Cardiac septum (tissue), 1 donor: Measurements from ENCODE around the gene CDK12. TPM values are rescaled to one million over a fixed set of nuclear protein-coding genes. Genes with fewer than 3 reads are reported as not detected.

Experiments
- DNase-seq: peaks from one replicate; pipeline ENCODE4 v3.0.0-alpha.2; 2020; ENCODE audit warnings: low spot score
- intact Hi-C: fragments of 100-400 bp; cut with DNase I; formaldehyde crosslinking; loops from one replicate; pipeline ENCODE4 v1.14.0; 2022
- total RNA-seq: library from RNA; stranded (reverse); fragmentation: NEBNext Ultra II Directional; extraction: Animal tissue kit (Norgen Biotek cat#: 25700); gene quantifications from one replicate; pipeline ENCODE4 v1.2.1, GENCODE V29; 2021
- donor health status: DM: no; HTN: no; CAD: no.

Gene CDK12
- total RNA-seq, 1 donor from 2014 or later, result 29.1 TPM

DNA sequence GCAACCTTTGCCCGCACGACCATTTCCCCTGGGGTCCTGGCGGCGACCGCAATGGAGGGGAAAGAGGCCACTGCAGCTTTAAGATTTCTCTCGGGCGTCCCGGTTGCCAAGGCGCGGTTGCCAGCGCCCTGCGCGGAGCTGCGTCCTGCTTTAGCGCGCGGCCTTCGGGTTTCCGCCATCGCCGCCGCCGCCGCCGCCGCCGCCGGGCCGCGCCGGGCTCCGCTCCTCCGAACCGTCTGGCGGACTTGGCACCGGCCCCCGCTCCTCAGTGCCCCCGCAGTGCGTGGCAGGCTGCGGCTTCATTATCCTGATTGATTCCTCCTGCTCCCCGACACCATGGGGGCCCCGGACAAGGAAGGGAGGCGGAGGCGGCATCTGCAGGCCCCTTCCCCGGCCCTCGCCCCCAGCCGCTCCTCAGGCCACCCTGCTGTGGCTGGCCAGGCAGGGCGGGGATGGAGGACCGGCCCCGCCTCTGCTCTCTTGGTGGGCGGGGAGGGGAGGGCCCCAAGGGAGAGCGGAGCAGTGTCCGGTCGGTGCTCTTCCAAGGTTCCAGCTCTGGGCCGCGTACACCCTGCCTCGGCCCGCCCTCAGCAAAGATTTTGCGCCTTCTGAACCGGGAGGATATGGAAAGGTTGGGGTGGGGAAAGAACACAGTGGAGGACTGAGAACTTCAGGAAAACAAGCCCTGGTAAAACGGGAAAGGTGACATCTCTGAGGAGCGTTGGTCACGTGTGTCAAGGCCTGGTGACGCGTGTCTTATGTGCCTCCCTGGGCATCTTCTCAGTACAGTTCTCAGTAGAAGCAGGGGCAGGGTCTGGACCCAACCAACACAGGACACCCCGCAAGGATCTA lies 112.4 kb downstream of the CDK12 start:
- intact Hi-C loops, result loop anchor here (5.0 kb wide), 1 partner anchor 44 kb away; no protein-coding TSS in a partner anchor
- DNase-seq, result peak; percentile 80

DNA sequence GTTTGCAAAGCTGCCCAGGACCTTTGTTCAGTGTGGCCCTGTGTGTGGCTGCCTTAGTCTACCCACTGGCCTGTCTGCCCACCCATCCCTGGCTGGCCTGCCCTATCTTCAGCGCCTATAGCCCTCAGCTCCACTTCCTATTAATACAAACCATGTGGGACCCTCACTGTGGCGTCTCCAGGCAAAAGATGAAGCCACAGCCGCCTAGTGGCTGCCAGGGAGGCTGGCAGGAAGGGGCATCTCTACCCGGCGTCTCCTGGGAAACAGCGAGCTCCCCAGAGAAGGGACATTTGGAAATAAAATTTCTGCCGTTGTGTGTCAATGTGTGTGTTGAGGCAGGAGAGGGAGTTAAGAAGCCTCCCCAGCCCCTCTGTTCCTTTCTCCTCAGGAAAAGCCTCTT lies 114.9 kb downstream of the CDK12 start:
- intact Hi-C loops, result no loop called here

DNA sequence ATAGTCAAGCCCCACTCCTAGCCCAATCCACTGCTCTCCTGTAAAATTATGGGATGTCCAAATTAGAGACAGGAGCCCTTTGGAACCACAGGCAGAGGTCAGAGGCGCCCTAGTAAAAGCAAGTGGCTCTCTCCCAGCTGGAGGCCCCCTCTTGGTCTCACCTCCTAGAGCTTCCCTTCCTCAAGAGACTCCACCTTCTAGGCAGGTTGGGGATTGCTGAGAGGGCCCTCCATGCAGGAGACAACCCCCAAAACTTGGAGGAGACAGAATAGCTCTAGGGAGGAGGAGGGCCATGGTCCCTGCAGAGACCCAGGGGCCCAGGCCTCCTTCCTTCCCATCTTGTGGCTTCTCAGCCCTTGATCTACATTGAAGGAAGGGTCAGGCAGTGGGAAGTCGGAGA lies 117.0 kb downstream of the CDK12 start:
- intact Hi-C loops, result no loop called here

More for the DNA sequence above, 114.9 kb downstream of the CDK12 start:
- no peak for DNase-seq

GRCh38 chr17:39579318-39580081 lies 118.2 kb downstream of the CDK12 start:
- intact Hi-C loops, result no loop called here
- peak; percentile 87 for DNase-seq

More for the DNA sequence above, 117.0 kb downstream of the CDK12 start:
- DNase-seq, result no peak

GRCh38 chr17:39580082-39580468 lies 118.8 kb downstream of the CDK12 start:
- intact Hi-C loops, result no loop called here
- DNase-seq, result no peak

DNA sequence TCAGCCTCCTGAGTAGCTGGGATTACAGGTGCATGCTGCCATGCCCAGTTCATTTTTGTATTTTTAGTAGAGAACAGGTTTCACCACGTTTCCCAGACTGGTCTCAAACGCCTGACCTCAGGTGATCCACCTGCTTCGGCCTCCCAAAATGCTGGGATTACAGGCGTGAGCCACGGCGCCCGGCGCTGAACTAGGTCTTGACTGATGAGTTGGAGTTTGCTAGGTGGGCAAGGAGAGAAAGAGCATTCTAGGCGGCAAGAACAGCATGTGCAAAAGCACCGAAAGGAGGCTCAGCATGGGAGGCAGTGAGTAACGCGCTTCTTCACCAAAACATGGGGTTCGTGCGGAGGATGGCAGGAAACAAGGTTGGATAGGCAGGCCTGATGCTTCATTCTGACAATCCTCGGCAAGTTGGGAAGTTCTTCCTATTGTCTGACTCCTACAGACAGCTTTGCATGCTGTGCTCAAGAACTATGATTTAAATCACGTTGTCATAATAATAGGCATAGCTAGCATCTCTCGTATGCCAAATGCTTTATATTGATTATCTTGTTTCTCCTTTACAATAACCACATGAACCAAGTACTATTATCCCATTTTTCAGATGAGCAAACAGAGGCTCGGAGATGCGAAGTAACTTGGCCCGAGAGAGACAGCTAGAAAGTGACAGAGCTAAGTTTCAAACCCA lies 119.9 kb downstream of the CDK12 start:
- intact Hi-C loops, result no loop called here
- DNase-seq, result no peak

GRCh38 chr17:39581759-39582085 lies 120.4 kb downstream of the CDK12 start:
- intact Hi-C loops, result no loop called here
- no peak for DNase-seq

DNA sequence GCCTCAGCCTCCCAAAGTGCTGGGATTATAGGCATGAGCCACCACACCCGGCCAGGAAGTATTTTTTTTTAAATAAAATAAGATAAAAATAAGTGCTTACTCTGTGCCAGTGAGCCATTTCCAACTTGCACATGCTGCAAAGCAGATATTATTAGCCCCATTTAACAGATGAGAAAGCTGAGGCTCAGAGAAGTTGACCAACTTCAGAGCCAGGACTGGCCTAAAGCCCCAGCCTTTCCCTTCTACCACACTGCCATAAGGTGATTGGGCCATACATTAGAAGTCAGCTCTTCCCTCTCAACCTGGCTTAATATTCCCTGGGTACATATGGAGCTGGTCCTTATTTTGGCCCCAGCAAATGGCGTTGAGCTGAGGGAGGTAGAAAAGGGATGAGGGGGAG lies 121.4 kb downstream of the CDK12 start:
- DNase-seq, result no peak
- intact Hi-C loops, result no loop called here

Other genes starting within 250 kb of the CDK12 start
- gene STAC2, start 235.5 kb upstream of the CDK12 start, total RNA-seq, result 0.67 TPM
- gene FBXL20, start 59.9 kb upstream of the CDK12 start, total RNA-seq, result 11.0 TPM
- gene MED1, start 10.2 kb upstream of the CDK12 start, total RNA-seq, result 24.2 TPM
- 0.08 TPM for gene NEUROD2, start 146.4 kb downstream of the CDK12 start, total RNA-seq
- gene PPP1R1B, start 165.5 kb downstream of the CDK12 start, total RNA-seq, result 1.2 TPM
- gene STARD3, start 175.7 kb downstream of the CDK12 start, total RNA-seq, result 21.9 TPM
- gene TCAP, start 203.9 kb downstream of the CDK12 start, total RNA-seq, result 4,725 TPM
- 10.9 TPM for gene PNMT, start 207.0 kb downstream of the CDK12 start, total RNA-seq
- 15.3 TPM for gene PGAP3, start 226.6 kb downstream of the CDK12 start, total RNA-seq
- gene ERBB2, start 238.6 kb downstream of the CDK12 start, total RNA-seq, result 84.4 TPM